NB4 (cell line): ENCODE results near the gene RPTOR.

Source experiments
- DNase-seq: peaks from one replicate; pipeline ENCODE4 v3.0.0; 2010; ENCODE audit warnings: low read depth
- H3K4me3 ChIP-seq: one replicate; pipeline ENCODE4 v1.5.1; 2011; ENCODE audit warnings: mild to moderate bottlenecking, low read depth, low read length, moderate library complexity
- CTCF ChIP-seq: IDR thresholded peaks from one replicate; pipeline ENCODE4 v1.5.1; 2012; ENCODE audit warnings: low read depth, low read length
- MAX ChIP-seq: IDR thresholded peaks from 2 replicates; pipeline ENCODE4 v1.6.1; 2011; ENCODE audit warnings: low read depth, low read length
- MYC ChIP-seq: IDR thresholded peaks from 2 replicates; pipeline ENCODE4 v1.6.1; 2011; ENCODE audit warnings: low read depth, low read length
- POLR2A ChIP-seq: IDR thresholded peaks from 2 replicates; pipeline ENCODE4 v1.6.1; 2011; ENCODE audit warnings: mild to moderate bottlenecking; ENCODE audit not compliant: insufficient read length; ENCODE audit errors: extremely low read depth

RPTOR gene

GRCh38 chr17:80745183-80745582, 200.5 kb downstream of the RPTOR start:
- no peak for DNase-seq
- TF ChIP-seq MYC, result no peak
- TF ChIP-seq MAX, result no peak
- no peak for TF ChIP-seq POLR2A
- TF ChIP-seq CTCF, result no peak
- no peak overlapping the region for H3K4me3 ChIP-seq

- no peak for DNase-seq
- no peak for TF ChIP-seq MAX
- TF ChIP-seq POLR2A, result no peak
- no peak for TF ChIP-seq CTCF
- no peak for TF ChIP-seq MYC
- no peak overlapping the region for H3K4me3 ChIP-seq
Measured at GRCh38 chr17:80746262-80746935, 201.8 kb downstream of the RPTOR start.

- DNase-seq, result no peak
- no peak for TF ChIP-seq POLR2A
- no peak for TF ChIP-seq MYC
- TF ChIP-seq CTCF, result no peak
- TF ChIP-seq MAX, result no peak
- H3K4me3 ChIP-seq, result no peak overlapping the region
Measured at GRCh38 chr17:80747469-80747868, 202.8 kb downstream of the RPTOR start.

GRCh38 chr17:80749611-80750010, 205.0 kb downstream of the RPTOR start:
- H3K4me3 ChIP-seq, result no peak overlapping the region
- DNase-seq, result no peak
- no peak for TF ChIP-seq MAX
- TF ChIP-seq MYC, result no peak
- no peak for TF ChIP-seq CTCF
- TF ChIP-seq POLR2A, result no peak

- H3K4me3 ChIP-seq, result no peak overlapping the region
- no peak for TF ChIP-seq MYC
- TF ChIP-seq MAX, result no peak
- no peak for TF ChIP-seq CTCF
- TF ChIP-seq POLR2A, result no peak
- no peak for DNase-seq
Measured at GRCh38 chr17:80750263-80750662, 205.6 kb downstream of the RPTOR start.
